ENCODE data around the gene MYEOV.

The MYEOV gene

DNA sequence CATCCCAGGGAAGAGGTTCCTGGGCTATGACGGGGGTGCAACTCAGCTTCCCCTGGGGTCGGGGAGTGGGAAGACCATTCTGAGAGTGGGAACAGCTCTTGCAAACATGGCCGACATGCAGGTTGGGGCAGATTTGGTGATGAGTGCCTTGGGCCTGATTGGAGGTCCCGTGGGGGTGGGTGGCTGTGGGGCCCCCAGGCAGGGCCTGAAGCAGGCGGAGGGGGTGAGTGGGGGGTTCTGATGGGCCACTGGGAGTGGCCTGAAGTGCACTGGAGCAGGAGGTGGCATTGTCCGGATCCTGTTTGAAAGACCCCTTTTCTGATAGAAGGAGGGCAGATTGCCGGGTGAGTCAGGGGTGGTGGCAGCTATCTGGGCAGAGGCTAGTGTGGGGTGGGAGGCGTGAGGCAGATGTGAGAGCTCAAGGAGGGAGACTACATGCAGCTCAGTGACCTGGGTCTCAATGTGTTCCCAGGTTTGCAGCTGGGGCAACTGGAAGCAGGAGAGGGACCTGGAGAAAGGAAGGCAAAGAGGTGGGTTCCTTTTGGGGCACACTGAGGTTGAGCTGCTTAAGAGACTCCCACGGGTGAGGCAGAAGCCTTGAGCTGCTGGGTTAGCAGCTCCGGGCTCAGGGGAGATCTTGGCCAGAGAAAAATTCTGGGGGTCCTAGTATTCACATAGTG lies 15.1 kb downstream of the MYEOV start:
- H3K27ac ChIP-seq, result no peak overlapping the region
- TF ChIP-seq, protein P1, sequence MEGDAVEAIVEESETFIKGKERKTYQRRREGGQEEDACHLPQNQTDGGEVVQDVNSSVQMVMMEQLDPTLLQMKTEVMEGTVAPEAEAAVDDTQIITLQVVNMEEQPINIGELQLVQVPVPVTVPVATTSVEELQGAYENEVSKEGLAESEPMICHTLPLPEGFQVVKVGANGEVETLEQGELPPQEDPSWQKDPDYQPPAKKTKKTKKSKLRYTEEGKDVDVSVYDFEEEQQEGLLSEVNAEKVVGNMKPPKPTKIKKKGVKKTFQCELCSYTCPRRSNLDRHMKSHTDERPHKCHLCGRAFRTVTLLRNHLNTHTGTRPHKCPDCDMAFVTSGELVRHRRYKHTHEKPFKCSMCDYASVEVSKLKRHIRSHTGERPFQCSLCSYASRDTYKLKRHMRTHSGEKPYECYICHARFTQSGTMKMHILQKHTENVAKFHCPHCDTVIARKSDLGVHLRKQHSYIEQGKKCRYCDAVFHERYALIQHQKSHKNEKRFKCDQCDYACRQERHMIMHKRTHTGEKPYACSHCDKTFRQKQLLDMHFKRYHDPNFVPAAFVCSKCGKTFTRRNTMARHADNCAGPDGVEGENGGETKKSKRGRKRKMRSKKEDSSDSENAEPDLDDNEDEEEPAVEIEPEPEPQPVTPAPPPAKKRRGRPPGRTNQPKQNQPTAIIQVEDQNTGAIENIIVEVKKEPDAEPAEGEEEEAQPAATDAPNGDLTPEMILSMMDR (conservative IDR thresholded peaks at IDR 0.05), result no peak
- TF ChIP-seq ZFX (IDR thresholded peaks at IDR 0.05), result no peak

DNA sequence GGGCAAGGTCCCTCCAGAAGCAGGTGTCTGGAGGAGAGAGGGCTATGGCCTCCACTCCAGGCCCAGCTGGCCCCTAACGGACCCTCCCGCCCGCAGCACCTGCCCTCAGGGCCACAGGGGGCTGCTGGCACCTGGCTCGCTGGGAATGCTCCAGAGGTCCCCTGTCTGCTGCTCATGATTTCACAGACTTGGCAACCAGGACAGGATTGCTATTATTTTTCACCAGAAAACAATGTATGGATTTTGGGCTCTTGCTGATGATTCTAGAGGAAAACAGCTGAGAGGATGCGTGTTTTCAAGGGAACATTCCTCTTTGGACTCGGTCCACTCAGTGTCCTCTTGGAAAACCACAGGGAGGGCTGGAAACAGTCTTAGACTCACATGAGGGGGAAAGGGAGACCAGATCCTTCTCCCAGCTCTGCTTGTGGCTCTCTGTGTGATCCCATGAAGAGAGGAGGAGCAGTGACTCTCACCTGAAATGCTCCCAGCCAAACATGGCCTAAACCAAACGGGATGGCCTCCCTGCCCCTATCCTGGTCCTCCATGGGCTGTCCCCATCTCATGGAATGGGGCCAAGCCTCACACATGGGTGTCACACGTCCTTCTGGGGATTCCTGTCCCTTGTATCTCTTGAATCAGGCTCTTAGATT lies 15.8 kb downstream of the MYEOV start:
- no peak overlapping the region for H3K27ac ChIP-seq
- TF ChIP-seq, protein P1 (conservative IDR thresholded peaks at IDR 0.05), result no peak
- TF ChIP-seq ZFX (IDR thresholded peaks at IDR 0.05), result no peak

DNA sequence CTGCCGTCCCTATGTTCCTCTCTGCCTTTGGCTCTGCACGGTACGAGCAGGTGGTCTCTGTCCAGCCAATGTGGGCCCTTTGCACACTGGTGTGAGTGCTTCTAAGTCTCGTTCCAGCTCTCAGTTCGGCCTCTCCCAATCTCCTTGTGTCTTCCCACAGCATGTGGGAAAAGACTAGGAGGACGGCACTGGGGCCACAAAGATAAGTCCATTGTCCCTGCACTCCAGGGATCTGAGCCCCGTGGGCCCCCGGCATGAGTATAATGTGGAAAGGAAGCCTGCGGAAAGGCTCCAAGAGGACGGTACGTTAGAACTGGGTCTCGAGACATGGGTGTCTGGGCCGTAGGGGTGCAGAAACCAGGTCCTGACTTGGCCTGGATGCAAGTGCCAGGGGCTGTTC lies 16.4 kb downstream of the MYEOV start:
- H3K27ac ChIP-seq, result no peak overlapping the region
- no peak for TF ChIP-seq ZFX (IDR thresholded peaks at IDR 0.05)

DNA sequence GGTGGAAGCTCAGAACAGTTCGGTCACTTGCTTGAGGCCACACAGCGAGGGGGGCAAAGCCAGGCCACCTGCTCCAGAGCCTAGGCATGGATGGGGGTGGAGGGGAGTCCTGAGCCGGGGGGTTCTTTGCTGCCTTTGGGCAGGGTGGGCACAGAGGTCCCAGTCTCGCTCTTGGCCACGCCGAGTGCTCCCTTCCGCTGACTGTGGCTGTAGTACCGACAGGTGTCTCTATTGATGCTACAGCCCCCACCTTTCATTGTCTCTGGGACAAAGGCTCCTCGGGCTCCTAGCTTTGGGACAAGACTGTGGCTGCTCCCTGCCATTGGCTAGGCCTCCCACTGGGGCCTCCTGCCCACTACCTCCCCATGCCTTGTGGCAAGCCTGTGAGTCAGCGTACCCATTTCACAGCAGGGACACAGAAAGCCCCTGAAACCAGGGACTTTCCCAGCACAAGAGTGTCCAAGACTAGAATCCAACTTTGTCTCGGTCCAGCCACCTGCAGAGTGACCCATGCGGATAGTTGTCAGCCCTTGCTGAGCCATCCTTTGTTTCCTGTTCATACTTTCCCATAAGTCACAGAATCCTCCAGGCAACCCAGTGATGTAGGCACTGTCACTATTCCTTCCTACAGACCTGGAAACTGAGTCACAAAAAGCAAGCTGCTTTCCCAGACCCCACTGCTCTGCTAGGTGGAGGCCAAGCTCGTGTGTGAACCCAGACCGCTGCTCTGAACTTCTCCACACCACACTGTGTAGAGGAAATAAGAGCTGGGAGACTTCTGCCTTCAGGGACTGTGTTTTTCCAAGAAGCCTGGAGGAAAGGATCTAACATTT lies 17.2 kb downstream of the MYEOV start:
- TF ChIP-seq, protein P1 (conservative IDR thresholded peaks at IDR 0.05), result no peak
- TF ChIP-seq ZFX (IDR thresholded peaks at IDR 0.05), result no peak
- H3K27ac ChIP-seq, result no peak overlapping the region

DNA sequence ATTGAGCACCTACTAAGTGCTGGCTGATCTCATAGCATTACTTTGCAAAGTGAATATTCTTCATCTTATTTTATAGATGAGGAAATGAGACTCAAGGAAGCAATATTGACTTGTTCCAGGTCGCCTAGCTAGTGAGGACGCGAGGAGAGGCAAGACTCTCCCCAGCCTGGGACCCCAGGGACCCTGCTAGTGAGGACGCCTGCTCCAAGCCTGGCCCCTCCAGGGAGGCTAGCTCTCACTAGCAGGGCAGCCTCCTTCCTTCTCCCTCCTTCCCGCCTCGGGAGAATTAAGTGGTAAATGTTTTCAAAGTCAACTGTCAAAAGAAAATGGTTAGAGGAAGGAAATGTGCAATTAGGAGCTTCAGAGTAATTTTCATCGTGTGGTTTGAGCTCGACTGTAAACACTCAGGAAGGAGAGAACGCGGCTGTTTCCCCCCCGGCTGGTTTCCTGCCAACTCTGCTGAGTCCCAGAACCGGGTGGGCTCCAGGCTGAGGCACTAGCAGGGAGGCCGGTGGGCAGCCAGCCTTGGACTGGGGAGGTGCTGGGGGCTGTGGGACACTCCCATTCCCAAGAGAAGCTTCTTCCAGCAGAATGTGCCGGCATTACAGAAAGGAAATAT lies 17.9 kb downstream of the MYEOV start:
- TF ChIP-seq, protein P1 (conservative IDR thresholded peaks at IDR 0.05), result no peak
- no peak for TF ChIP-seq ZFX (IDR thresholded peaks at IDR 0.05)
- H3K27ac ChIP-seq, result no peak overlapping the region

DNA sequence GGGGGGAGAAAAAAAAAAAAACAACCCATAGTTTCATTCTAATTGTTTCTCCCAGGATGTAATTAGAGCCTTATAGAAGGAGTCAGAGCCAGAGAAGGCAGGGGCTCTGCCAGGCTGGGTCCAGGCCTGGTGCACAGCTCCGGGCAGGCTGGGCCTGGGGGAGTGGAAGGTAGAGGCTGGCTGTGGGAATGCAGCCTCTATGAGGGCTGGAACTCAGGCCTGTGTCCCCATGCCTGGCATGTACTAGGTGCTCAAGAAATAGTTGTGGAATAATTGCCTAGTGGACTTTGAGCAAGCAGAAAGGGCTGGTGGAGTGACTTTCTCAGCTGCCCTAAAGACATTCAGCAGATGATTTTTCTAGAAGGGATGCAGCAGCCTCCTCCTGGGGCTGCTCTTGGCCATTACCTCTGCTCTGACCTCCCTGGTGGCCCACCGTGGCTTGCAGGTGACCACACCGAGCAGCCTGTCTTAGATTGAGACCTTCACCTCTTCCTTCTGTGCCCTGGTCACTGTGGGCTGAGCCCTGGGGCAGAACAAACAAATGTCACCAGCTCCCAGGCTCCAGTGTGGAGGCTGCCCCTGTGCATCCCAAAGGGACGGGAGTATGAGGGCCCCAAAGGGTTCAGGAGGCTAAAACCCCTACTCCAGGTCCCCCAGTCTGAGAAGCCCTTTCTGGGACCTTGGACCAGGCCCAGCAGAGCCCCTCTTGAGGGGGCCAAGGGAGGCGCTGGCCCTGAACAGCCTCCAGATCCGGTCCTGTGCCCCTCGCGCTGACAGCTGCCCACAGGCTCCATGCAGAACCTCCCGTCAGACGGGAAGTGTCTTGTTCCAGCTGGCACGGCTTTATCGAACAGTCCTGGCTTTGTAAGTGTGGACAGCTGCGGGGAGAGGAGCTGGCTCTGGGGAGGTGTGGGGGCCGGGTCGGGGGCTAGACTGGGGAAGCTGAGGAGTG lies 18.8 kb downstream of the MYEOV start:
- no peak for TF ChIP-seq ZFX (IDR thresholded peaks at IDR 0.05)
- TF ChIP-seq, protein P1 (conservative IDR thresholded peaks at IDR 0.05), result no peak
- no peak overlapping the region for H3K27ac ChIP-seq

DNA sequence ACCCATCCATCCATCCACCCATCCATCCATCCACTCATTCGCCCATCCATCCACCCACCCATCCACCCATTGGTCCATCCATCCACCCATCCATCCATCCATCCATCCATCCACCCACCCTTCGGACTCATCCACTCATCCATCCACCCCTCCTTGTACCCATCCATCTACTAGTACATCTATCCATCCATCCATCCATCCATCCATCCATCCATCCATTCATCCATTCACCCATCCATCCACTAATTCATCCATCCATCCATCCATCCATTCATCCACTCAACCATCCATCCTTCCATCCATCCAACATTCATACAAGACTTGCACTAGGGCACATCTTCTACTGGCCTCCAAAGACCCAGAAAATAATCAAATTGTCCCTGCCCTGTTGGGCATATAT lies 20.0 kb downstream of the MYEOV start:
- no peak overlapping the region for H3K27ac ChIP-seq

More for the DNA sequence above, 20.0 kb downstream of the MYEOV start:
- TF ChIP-seq, protein P1 (conservative IDR thresholded peaks at IDR 0.05), result no peak
- no peak for TF ChIP-seq ZFX (IDR thresholded peaks at IDR 0.05)
